Choroid plexus epithelial cell (primary cell): Measurements from ENCODE around the gene IL31.
"Not testable (repeated sequence)": the region's sequence is repeated elsewhere in the genome, so short reads cannot be mapped to it uniquely, and the experiment has no call there.

Experiments used
- DNase-seq: peaks from one replicate; pipeline ENCODE4 v3.0.0-alpha.2; 2010; ENCODE audit warnings: low read depth
- H3K4me3 ChIP-seq: 2 replicates; pipeline ENCODE4 v1.5.1; 2011; ENCODE audit warnings: low read depth, mild to moderate bottlenecking, control low read depth, low read length, moderate library complexity
- CTCF ChIP-seq: conservative IDR thresholded peaks from 2 replicates; pipeline ENCODE4 v1.5.1; 2011; ENCODE audit warnings: low read depth, mild to moderate bottlenecking, control low read depth, inconsistent platforms, low read length, moderate library complexity

The IL31 gene

DNA sequence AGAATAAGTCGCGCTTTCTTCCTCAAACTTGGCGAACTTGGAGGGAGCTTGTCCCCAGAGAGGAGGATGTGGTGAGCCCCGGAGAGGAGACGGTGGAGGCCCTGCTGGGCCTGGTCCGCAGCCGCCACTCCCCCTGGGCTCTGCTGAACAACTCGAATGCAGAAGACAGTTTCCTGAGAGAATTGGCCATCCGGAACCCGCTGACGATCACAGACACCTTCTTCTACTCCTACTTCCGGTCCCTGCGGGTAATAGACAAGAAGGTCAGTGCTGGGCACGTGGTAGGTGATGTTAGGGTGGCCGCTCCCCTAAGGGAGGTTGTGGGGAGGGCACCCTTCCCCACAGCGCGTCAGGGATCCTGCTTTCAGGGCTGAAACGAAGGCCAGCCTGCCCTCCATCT lies 10.5 kb upstream of the IL31 start:
- no peak overlapping the region for H3K4me3 ChIP-seq
- DNase-seq = no peak
- TF ChIP-seq CTCF = no peak

DNA sequence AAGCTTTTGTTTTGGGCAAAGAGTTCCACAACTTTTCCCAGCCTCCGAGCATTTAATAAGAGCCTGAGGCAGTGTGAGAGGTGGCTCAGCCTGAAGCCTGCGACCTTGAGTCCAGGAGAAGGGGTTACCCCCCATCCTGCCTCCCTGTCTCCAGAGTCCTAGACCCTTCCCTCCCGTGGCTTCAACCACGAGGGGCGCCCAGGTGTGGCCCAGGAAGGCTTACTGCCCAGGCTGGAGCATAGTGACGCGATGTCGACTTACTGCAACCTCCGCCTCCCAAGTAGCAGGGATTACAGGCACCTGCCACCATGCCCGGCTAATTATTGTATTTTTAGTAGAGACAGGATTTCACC lies 9.5 kb upstream of the IL31 start:
- no peak for DNase-seq
- peak overlapping the region; percentile 61 for H3K4me3 ChIP-seq

DNA sequence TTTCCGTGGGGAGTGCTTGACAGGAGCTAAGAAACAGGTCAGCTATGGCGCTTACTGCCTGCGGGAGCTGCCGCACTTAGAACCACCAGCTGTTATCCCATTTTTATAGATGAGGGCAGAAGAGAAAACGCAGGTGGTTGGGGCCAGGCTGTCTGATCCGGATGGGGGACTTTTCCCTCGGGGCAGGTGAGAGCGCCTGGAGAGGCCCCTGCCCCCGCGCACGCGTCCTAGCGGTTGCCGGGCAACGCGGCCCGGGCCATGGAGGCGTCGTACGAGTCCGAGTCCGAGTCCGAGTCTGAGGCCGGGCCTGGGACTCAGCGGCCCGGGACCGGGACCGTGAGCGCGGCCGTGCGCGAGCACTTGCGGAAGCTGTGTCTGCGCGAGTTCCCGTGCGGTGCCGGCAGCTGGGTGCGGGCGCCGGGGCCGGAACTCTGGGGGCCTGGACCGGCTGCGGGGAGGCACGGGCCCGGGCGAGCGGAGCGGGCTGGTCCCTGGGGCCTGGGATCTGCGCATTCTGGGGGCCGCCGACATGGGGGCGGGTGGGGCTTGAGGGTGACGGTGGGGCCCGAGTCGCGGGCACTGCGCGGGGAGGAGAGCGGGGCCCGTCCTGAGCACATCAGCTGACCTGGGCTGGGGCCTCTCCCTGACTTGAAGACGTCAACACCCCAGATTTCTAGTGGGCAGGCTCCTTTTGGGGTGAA lies 9.0 kb upstream of the IL31 start, which contains the start of gene LRRC43:
LRRC43 (plus strand) TSS at position 237 of the 701 bp plus-strand sequence; CDS start at position 259, 22 bp downstream.
- DNase-seq = peak; percentile 28
- H3K4me3 ChIP-seq = peak within 1 kb of the TSS; percentile 61
- no peak for TF ChIP-seq CTCF

More for the DNA sequence above, 9.5 kb upstream of the IL31 start:
- no peak for TF ChIP-seq CTCF

- not testable (repeated sequence) for DNase-seq, H3K4me3 ChIP-seq
Observed at GRCh38 chr12:122176473-122176872, 2.5 kb upstream of the IL31 start.

- no peak for DNase-seq
- no peak overlapping the region for H3K4me3 ChIP-seq
- TF ChIP-seq CTCF = no peak
Observed at GRCh38 chr12:122172262-122172939, 1.6 kb downstream of the IL31 start.

- no peak overlapping the region for H3K4me3 ChIP-seq
- no peak for DNase-seq
- no peak for TF ChIP-seq CTCF
Observed at GRCh38 chr12:122171399-122171798, 2.6 kb downstream of the IL31 start.

DNA sequence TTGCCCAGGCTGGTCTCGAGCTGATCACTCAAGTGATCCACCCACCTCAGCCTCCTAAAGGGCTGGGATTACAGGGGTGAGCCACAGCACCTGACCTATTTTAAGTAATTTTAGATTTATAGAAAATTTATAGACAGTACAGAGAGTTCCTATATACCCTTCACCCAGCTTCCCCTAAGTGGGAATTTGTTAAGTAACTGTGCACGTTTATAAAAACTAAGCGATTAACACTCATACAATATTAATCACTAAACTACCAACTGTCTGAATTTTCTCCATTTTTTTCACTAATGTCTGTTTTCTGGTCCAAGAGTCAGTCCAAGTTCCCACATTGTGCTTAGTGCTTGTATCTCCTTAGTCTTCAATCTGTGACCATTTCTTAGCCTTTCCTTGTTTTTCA lies 5.5 kb downstream of the IL31 start:
- no peak overlapping the region for H3K4me3 ChIP-seq
- no peak for DNase-seq
- TF ChIP-seq CTCF = no peak
